HG03139 (cell line): ENCODE results near the gene DACH1.

ENCODE experiments used
- ATAC-seq: cut with Tn5 transposase; IDR thresholded peaks from one replicate; pipeline ENCODE4 v1.9.1; 2021; ENCODE audit not compliant: unreplicated experiment

Gene DACH1

DNA sequence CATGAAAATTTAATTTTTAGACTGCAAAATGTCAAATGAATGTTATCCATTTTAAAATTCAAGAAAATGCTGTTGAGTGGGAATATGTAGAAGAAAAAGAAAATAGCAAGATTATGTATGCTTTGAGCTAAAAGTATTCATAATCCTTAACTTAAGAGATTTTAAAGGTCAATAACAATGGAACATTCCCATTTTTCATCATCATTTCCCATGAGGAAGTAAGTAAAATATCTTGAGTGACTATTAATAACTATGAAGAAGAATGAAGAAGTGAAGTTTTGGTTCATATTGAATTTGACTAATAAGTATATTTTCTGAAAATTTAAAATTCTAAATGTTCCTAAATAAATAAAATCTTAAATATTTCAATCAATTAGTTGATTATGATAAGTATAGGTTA, 273.4 kb downstream of the DACH1 start:
- no peak for ATAC-seq

DNA sequence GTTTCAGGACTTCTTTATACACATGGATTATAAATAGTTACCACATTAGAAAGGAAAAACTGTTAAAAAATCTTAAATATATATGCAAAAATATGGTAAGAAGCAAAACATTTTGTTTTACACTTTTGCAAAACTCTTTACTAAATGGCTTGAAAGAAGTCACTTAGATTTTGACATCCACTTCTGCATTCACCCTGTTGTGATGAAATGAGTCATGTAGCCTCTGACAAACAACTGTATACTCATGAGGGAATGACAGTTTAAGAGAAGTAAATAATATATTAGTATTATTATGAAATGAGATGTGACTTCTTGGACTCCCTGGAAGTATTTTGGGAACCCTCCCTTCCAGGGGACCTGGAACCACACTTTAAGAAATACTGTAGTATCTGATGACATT, 275.6 kb downstream of the DACH1 start:
- ATAC-seq: no peak

DNA sequence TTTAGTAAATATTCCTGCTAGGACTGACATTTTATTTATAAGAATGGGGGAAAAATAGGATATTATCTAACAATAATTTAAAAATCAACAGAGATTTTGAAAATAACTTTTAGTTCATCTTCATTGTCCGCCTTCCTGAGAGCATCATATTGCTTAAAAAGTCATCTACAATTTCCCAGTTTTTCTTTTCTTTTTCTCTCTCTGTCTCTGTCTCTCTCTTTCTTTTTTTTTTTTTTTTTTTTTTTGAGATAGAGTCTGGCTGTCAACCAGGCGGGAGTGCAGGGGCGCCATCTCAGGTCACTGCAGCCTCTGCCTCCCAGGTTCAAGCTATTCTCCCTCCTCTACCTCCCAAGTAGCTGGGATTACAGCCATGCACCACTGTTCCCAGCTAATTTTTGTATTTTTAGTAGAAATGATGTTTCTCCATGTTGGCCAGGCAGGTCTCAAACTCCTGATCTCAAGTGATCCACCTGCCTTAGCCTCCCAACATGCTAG, 276.3 kb downstream of the DACH1 start:
- no peak for ATAC-seq

DNA sequence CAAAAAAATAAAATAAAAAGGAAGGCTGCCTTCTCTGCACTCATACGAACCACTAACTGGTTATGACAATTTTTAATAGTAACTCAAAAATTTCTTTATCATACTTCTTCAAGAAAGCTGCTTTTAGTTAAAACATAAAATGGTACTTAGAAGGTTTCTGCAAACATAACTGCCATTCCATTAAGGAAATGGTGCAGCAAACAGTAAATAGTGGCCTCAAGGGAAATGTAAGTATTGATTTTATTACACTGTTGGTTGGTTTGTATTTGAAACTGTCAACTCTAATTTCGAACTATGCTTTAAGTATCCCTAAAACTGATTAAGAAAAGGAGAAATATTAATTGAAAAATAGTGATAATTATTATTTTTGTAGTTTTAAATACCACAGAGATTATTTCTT, 278.0 kb downstream of the DACH1 start:
- no peak for ATAC-seq

DNA sequence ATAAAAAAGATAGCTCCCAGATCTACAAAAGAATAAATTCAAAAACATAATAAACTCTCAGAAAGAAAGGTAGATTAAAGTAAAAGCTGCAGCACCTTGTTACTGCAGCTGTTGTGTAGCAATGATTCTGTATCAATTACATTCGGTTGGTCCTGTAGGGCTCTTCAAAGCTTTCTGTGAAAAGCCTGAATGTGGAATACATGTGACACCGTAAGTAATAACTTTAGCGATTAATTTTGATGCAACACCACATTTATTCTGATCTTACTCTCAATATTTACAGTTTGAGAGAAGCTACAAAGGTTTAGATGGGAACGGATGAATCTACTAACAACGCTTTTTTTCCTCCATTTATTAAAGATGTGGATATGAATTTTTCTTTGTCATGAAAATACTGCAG, 279.2 kb downstream of the DACH1 start:
- ATAC-seq: no peak

DNA sequence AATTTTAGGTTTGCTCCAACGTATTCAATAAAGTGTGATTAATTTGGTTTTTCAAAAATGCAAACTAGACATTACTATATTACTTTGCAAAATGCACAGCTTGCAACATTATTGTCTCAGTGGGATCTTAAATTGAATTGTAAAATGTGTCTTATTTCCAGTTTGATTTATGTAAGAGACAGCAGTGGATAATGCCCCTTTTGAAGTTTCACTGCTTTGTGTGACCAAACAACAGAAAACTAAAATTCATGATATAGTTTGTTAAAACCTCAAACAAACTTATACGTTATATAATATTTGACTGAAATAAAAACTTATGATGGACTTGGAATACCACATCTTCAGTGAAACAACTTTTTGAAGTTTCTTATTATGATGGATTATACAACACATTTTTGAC, 279.8 kb downstream of the DACH1 start:
- no peak for ATAC-seq

DNA sequence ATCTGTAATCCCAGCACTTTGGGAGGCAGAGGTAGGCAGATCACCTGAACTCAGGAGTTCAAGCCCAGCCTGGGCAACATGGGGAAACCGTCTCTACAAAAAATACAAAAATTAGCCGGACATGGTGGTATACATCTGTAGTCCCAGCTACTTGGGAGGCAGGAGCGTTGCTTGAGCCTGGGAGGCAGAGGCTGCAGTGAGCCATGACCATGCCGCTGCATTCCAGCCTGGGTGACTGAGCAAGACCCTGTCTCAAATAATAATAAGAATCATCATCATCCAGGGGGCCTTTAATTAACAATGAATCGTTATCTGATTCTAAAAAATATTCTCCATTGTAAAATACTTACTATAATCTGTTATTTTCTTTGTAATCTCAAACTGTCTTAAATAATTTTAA, 283.4 kb downstream of the DACH1 start:
- ATAC-seq: no peak

DNA sequence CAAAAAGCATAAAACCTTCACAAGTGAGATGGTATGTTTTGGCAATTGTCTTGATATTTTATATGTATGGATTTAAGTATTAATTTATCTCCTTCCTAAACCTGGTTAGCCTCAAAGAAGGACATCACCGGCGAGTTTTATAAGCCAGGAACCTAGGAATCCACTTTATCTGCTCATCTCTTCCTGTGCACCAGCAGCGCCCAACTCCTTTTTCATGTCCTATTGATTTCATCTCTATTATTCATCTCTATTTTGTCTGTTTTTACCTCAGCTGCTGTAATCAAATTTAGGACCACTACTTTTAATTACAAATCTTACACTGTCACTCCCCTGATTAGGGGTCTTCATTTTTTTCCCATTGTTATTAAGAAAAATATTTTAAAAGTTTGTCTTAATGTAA, 286.4 kb downstream of the DACH1 start:
- ATAC-seq: no peak

DNA sequence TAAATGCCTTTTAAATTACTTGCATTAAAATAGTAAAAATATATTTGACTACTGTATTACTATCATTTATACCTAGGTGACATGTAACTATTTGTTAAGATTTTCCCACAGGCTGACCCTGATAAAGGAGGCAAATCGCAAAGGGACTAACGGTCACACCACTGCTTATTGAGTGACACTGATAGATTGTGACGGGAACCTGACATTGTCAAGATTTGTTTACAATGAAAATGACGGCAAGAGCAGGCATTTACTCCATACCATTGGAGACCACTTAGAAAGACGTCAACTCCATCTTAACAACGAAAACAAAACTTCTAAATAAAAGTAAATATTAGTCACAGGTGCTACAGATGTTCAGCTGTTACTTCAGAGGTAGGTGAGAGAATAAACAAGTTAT, 289.0 kb downstream of the DACH1 start:
- ATAC-seq: no peak

DNA sequence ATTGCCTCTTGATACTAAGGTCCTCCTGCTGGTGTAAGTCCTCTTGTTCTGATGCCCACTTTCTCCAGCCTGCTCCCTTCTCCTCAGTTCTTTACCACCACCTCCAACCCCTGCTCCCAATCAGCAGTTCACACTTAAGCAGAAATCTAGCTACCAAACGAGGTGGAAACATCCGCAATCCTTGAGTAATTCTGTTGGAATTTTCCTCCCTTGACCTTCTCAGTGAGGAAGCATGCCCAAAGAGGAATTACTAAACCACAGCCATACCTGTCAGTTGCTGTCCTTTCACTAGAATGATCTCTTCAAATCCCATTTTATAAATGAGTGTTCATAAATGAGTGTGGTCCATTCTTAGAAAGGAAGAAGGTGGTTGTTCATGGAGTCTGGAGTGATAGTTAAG, 289.9 kb downstream of the DACH1 start:
- no peak for ATAC-seq

DNA sequence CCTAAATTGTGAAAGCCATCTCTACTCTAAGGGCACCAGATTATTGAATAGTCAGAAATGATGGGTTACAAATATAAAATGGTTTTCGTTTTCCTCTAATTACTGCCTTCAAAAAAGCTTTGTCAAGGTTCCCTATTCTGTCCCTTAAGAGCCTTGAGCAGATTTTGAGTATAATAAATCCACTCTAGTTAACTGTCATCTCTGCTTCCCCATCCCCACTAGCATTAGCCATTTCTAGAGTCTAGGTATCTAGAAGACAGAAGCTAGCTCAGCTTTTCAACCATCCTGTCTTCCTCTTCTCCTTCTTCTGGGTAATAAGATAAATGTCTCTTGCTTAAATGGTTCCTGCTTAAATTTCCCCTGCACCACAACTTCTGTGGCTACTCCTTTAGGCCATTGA, 290.4 kb downstream of the DACH1 start:
- no peak for ATAC-seq

DNA sequence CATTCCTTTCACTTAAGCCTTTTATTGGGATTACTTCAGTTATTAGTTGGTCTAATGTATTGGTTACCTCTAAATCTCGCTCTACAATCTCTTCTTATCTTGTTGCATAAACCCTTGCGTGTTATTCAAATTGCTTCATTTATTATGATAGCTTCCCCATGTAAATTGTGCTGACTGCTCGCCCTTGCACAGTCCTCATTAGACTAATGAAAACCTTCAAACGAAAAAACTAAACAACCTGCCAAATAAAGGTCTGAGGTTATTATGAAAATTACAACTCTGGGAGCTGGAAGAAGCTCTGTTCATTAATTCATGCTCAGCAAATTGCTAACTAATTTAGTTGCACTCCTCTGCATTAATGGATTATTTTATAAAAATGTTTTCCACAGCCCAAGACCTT, 320.1 kb downstream of the DACH1 start:
- ATAC-seq: no peak

DNA sequence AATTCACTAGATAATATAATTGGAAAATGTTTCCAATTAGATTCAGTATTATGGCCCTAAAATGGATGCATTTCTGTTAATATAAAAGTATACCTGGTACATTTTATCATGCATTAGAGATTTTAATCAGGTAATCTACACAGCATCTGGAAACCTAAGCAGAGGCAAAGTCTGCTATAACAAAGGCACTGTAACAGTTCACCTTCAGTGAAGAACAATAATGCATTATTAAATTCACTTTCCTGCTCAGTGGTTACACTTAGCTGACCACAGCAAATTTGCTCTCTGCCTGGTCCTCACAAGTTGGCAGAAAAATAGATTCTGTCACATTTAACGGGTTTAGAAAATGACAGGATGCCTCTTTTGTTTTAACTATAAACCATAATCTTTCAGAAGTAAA, 326.9 kb downstream of the DACH1 start:
- ATAC-seq: no peak

DNA sequence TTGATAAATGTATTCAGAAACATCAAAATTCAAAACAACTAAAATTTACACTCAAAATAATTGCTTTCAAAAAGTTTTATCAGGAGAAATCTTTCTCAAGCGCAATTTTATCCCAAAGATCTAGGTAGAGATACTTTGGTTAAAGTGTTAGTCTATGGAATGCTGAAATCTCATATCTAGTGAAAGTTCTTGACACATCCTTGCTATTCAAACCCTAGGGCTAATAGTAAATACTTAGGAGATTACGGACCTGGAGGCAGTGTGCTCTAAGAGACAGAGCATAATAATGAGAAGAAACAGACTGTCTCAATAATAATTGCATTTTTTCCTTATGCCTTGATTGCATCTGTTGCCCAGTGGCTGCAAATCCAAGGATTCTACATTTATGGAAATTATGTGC, 330.8 kb downstream of the DACH1 start:
- ATAC-seq: no peak

DNA sequence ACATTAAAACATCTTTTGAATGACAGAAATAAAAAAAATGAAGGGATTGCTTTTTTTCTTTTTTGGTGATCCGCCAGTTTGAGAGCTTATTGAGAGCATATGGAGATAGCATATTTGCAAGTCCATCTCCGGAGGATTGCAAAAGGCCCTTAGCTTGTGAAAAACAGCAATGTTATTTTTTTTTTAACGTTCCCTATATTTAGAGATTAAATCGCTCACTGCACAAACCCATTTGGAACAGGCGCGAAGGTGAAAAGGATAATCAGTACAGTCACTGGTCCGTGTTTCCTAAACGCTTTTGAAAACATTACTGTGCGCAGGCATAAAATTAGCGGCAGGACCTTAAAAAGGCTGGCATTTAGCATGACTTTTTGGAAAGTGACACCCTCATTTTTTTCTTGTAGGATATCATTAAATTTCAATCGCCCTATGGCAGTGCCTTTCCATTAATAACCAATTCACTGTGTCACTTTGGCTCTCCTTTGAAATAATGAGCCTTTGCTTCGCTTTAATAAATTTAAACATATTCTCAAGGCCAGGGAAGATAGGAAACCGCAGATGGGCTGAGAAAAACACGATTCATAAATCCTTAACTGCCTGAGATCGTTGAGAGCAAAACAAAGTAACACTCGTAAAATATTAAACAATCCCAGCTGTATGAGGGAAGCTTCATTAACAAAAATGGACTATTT, 342.2 kb downstream of the DACH1 start:
- ATAC-seq: no peak

DNA sequence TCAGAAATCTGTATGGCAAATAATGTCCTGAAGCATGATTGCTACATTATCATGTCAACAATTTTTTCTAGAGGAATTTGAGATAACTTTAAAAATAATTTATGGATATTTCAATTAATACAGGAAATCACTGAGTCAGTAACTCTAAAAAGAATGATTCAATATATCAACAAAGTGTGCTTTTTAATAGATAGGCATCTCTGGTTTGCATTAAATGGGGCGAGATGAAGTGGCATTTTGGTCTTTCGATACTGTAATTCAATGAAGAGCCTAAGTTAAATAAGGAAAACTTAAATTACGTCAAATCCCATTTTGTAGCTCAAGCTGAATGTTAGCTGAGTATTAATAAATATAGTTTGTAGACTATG, 342.8 kb downstream of the DACH1 start:
- ATAC-seq: no peak

DNA sequence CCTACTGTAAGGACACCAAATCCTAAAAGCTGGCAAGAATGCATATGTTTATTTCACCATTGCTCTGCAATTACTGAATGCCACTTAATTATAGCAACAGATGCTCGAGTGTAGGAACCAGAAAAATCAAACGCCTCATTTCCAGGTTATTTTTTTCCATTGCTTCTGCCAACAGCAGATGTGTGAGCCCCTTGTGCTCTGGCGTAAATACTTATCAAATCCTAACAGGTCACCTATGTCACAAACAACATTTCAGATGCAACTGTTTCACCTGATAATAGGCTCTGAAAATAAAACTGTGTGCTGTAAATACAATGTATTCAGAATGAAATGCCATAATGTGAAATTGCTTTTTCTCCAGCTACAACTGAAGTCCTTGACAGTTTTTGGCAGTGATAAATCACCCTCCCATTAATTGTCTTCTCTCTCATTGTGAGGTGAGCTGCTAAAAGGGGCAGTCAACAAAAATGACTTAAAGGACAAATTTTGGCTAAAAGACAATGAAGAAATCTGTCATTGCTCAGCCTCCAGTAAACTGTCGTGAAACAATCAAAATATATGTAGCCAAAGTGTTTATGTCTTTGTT, 344.0 kb downstream of the DACH1 start:
- no peak for ATAC-seq

DNA sequence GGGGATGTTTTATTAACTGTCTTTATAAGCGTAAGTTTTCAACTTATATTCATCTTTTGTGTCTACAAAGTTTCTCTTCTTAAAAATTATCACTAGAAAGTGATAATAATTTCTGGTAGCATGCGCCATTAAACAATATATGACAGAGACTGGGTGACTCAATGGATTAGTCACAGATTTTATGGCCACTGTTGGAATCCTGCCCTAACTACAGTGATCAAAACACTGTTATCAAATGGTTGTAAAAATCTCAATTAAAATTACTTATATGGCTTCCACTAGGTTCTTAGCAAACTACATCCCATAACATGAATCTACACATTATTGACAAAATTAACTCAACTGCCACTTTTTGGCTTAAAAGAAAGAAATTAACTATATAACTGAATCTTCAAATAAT, 350.0 kb downstream of the DACH1 start:
- ATAC-seq: no peak

DNA sequence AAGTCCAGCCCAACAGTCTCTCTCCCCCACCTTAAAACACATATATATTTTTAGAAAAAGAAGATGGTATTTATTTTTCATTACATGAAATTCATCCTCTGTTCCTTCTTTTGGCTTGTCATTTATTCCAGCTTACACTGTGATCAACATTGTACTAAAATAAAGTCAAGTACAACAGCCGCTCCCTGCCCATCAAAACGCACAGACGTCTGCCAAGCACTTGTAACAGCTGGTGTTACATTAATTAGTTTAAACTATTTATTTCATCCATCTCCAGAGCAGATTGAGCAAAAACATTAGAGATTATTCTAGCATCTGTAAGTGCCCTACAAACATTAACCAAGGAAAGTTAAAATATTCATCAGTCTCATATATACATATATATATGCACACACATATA, 350.5 kb downstream of the DACH1 start:
- ATAC-seq: no peak

DNA sequence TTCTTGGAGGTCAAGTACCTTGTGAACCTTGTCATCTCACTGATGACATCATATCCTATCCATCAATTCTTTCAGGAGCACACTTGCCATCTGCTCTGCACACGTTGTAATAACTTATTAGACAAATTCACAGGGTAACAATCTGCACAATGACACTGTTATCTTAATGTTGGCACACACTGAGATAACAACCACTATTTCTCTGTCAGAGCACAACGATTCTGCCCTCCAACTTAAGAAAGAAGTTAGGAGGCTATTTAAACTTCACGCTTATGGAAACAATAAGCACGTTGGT, 351.3 kb downstream of the DACH1 start:
- no peak for ATAC-seq

DNA sequence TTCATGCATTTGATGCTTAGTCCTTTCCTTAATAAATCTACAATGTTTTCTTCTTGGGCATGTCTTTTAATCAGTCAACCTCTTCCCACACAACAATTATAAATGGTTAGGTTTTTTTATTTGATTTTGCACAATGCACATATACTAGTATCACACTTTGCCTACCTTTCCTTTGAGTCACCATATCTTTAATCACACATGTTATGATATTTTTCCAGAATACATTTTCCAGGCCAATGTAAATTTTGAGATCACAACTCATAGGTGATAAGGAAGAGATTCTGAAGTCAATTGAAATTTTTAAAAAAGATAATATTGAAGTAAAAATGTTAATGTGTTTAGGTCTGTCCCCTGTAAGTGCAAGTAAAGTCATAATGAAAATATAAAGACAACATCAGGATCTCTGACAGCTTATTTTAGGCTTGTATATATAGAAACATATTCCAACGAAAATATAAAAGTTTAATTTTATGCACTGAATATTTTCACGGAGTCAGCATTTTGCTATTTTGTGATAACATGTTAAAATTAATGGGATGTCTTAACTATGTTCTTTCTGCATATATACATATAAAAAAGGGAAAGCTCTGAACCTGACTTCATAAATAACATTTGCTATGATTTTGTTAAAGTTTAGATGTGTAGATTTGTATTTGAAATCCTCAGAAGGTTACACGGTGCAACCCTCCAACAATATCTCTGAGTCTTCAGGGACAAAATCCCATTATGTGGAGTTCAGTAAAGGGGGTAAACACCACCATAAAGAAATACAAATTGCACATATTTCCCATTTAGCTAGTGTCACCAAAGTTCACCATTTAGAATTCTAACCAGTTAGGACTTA, 351.9 kb downstream of the DACH1 start:
- no peak for ATAC-seq

DNA sequence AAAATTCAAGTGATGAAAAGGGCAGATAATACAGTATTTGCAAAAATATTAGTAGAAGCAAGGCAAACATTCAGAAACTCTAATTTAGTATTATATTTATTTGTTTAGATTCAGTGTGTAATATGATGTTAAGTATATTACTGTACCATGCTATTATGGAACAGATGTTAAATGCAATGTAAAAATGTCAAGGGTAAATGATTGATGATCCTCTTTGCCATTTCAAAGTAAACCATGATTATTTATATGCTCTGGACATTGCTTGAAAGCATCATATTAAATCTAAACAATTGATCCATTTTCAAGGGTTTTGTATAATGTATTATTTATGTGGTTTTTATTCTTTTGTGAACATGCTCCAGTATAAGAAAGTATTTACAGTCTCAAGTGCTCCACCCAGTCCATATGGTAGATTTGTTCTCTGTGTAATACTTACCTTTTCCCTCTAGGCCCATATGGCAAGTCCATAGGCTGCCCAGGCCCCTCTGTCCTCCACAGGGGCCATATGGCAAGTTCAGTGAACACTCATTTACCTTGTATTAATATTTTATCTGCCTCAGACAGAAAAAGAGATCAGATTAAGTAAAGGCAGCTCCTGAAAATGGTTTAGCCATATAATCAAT, 353.5 kb downstream of the DACH1 start:
- ATAC-seq: no peak
